H1 (cell line): ENCODE measurements around the gene NID1. TPM values are rescaled to one million over a fixed set of nuclear protein-coding genes. Genes with fewer than 3 reads are reported as not detected.
A peak's percentile ranks its signal among the peaks of the same experiment; 100 is the strongest.

ENCODE experiments used
- CTCF ChIA-PET: fragments of 300-600 bp; sonication (Branson Sonifier 250); formaldehyde crosslinking; loops from one replicate; lab custom pipeline; 2021; ENCODE audit not compliant: partially characterized antibody; lab: Charles Lee
- POLR2A ChIA-PET: fragments of 300-600 bp; sonication (Branson Sonifier 250); formaldehyde crosslinking; loops from one replicate; lab custom pipeline; 2021; ENCODE audit warnings: inconsistent platforms; ENCODE audit not compliant: partially characterized antibody; lab: Charles Lee
- DNase-seq, 2 experiments: peaks; one replicate each; pipeline versions ENCODE4 v3.0.0 to v3.0.0-alpha.2; 2010 to 2022; ENCODE audit warnings: low spot score in 2 of 2, low read depth in 1 of 2, mixed read lengths in 1 of 2
- FAIRE-seq: peaks from 2 replicates; lab custom pipeline; 2011; peaks lifted over from hg19 to GRCh38; lab: Jason Lieb, UNC
- H2AFZ ChIP-seq: 2 replicates; pipeline ENCODE4 v1.8.1; 2012; ENCODE audit warnings: low read length, inconsistent platforms
- H2AK5ac ChIP-seq: 2 replicates; pipeline ENCODE4 v1.6.1; 2013; ENCODE audit warnings: low read depth, low read length
- H2BK120ac ChIP-seq: replicated peaks from 2 replicates; pipeline ENCODE3; 2013; ENCODE audit warnings: low read depth, low read length, inconsistent platforms
- H2BK12ac ChIP-seq: 2 replicates; pipeline ENCODE4 v1.6.1; 2013; ENCODE audit warnings: low read depth, low read length
- H2BK15ac ChIP-seq: 2 replicates; pipeline ENCODE4 v1.6.1; 2013; ENCODE audit warnings: low read length
- H2BK20ac ChIP-seq: 2 replicates; pipeline ENCODE4 v1.6.1; 2013; ENCODE audit warnings: low read length
- H2BK5ac ChIP-seq: 2 replicates; pipeline ENCODE4 v1.6.1; 2013; ENCODE audit warnings: low read depth, low read length
- H3K14ac ChIP-seq: 2 replicates; pipeline ENCODE4 v1.6.1; 2013; ENCODE audit warnings: inconsistent platforms; ENCODE audit not compliant: insufficient read length
- H3K18ac ChIP-seq: 2 replicates; pipeline ENCODE4 v1.6.1; 2013; ENCODE audit warnings: low read length; ENCODE audit errors: extremely low read depth
- H3K23ac ChIP-seq: 2 replicates; pipeline ENCODE4 v1.6.1; 2013; ENCODE audit warnings: inconsistent platforms; ENCODE audit not compliant: insufficient read length
- H3K23me2 ChIP-seq: 2 replicates; pipeline ENCODE4 v1.6.1; 2013; ENCODE audit warnings: low read depth, low read length
- H3K27ac ChIP-seq: 2 replicates; pipeline ENCODE4 v1.6.1; 2011; ENCODE audit warnings: low read depth, low read length, inconsistent platforms
- H3K27me3 ChIP-seq, 4 experiments: replicated peaks in 1 of 4; 1 replicate in 1 of 4; 2 replicates in 3 of 4; pipeline versions ENCODE4 v1.6.1 to v1.8.1; 2011 to 2013; ENCODE audit warnings: low read length in 3 of 4, mild to moderate bottlenecking in 3 of 4, inconsistent platforms in 2 of 4, mixed read lengths in 2 of 4, moderate library complexity in 1 of 4; ENCODE audit not compliant: control insufficient read depth in 3 of 4, insufficient read depth in 3 of 4; ENCODE audit errors: extremely low read depth in 1 of 4
- H3K36me3 ChIP-seq, 4 experiments: 2 replicates each; pipeline versions ENCODE4 v1.6.1 to v1.8.1; 2011 to 2013; ENCODE audit warnings: mild to moderate bottlenecking in 4 of 4, low read length in 3 of 4, moderate library complexity in 2 of 4, control low read depth in 1 of 4, inconsistent platforms in 1 of 4; ENCODE audit not compliant: insufficient read depth in 4 of 4, control insufficient read depth in 2 of 4
- H3K4ac ChIP-seq: replicated peaks from 2 replicates; pipeline ENCODE3; 2013; ENCODE audit warnings: low read length, low read depth, mixed read lengths, inconsistent platforms; ENCODE audit not compliant: insufficient read length
- H3K4me1 ChIP-seq, 4 experiments: replicated peaks in 1 of 4; 1 replicate in 1 of 4; 2 replicates in 3 of 4; pipeline versions ENCODE4 v1.6.1 to v1.8.1; 2011 to 2013; ENCODE audit warnings: low read length in 3 of 4, inconsistent platforms in 2 of 4, mixed read lengths in 1 of 4; ENCODE audit not compliant: insufficient read depth in 4 of 4, control insufficient read depth in 3 of 4
- H3K4me2 ChIP-seq, 2 experiments: 2 replicates each; pipeline versions ENCODE4 v1.6.1 to v1.8.1; 2011 to 2013; ENCODE audit warnings: low read depth in 2 of 2, low read length in 2 of 2, control low read depth in 1 of 2, inconsistent platforms in 1 of 2, mild to moderate bottlenecking in 1 of 2; ENCODE audit not compliant: insufficient read depth in 1 of 2
- H3K4me3 ChIP-seq, 4 experiments: fragments of 200-600, 300-600 bp in 1 of 4; sonication (generic), shearing (Covaris generic), sonication (Bioruptor Twin) in 1 of 4; 2 replicates each; pipeline versions ENCODE4 v1.5.1 to v1.8.1; 2011 to 2016; ENCODE audit warnings: low read length in 4 of 4, low read depth in 3 of 4, control low read depth in 2 of 4, inconsistent platforms in 2 of 4, mild to moderate bottlenecking in 2 of 4, mixed read lengths in 1 of 4, moderate library complexity in 1 of 4; ENCODE audit not compliant: insufficient read depth in 2 of 4; ENCODE audit errors: extremely low read depth in 1 of 4
- H3K56ac ChIP-seq: replicated peaks from 2 replicates; pipeline ENCODE3; 2013; ENCODE audit warnings: low read depth, mild to moderate bottlenecking, mixed read lengths, low read length, inconsistent platforms; ENCODE audit not compliant: insufficient read length
- H3K79me1 ChIP-seq: 2 replicates; pipeline ENCODE4 v1.6.1; 2013; ENCODE audit warnings: low read depth, low read length, control low read depth
- H3K79me2 ChIP-seq, 2 experiments: 2 replicates each; pipeline versions ENCODE4 v1.6.1 to v1.8.1; 2012 to 2013; ENCODE audit warnings: low read length in 2 of 2, mild to moderate bottlenecking in 2 of 2, inconsistent platforms in 1 of 2; ENCODE audit not compliant: insufficient read depth in 2 of 2, control insufficient read depth in 1 of 2
- H3K9ac ChIP-seq, 4 experiments: replicated peaks in 1 of 4; 1 replicate in 1 of 4; 2 replicates in 3 of 4; pipeline versions ENCODE4 v1.6.1 to v1.8.1; 2011 to 2013; ENCODE audit warnings: low read depth in 3 of 4, low read length in 3 of 4, control low read depth in 2 of 4, mild to moderate bottlenecking in 2 of 4, moderate library complexity in 2 of 4, inconsistent platforms in 1 of 4; ENCODE audit errors: extremely low read depth in 1 of 4
- H3K9me3 ChIP-seq, 2 experiments: 2 replicates each; pipeline versions ENCODE4 v1.6.1 to v1.8.1; 2012 to 2013; ENCODE audit warnings: mild to moderate bottlenecking in 2 of 2, moderate library complexity in 2 of 2, control low read depth in 1 of 2, inconsistent platforms in 1 of 2, low read depth in 1 of 2, low read length in 1 of 2, mixed read lengths in 1 of 2; ENCODE audit not compliant: insufficient read depth in 2 of 2
- H4K20me1 ChIP-seq, 2 experiments: replicated peaks in 1 of 2; 2 replicates each; pipeline versions ENCODE3 to v1.8.1; 2011 to 2013; ENCODE audit warnings: inconsistent platforms in 2 of 2, low read length in 2 of 2, mild to moderate bottlenecking in 1 of 2; ENCODE audit not compliant: insufficient read depth in 2 of 2, control insufficient read depth in 1 of 2
- H4K5ac ChIP-seq: 2 replicates; pipeline ENCODE4 v1.6.1; 2013; ENCODE audit warnings: low read length, low read depth, mixed read lengths, inconsistent platforms; ENCODE audit not compliant: insufficient read length
- H4K8ac ChIP-seq: 2 replicates; pipeline ENCODE4 v1.8.0; 2013; ENCODE audit warnings: mild to moderate bottlenecking, moderate library complexity, low read length, inconsistent platforms; ENCODE audit not compliant: insufficient read depth; ENCODE audit errors: extremely low read depth
- H4K91ac ChIP-seq: replicated peaks from 2 replicates; pipeline ENCODE3; 2013; ENCODE audit warnings: low read length, mixed read lengths, inconsistent platforms; ENCODE audit not compliant: insufficient read length
- JUN ChIP-seq: IDR thresholded peaks from 2 replicates; pipeline ENCODE4 v1.6.1; 2011; ENCODE audit warnings: low read depth, mild to moderate bottlenecking, improper control_type of control experiment, low read length
- RAD21 ChIP-seq, 2 experiments: IDR thresholded peaks in 1 of 2; conservative IDR thresholded peaks in 1 of 2; 2 replicates each; pipeline ENCODE4 v1.6.1; 2011; ENCODE audit warnings: low read depth in 2 of 2, low read length in 2 of 2, improper control_type of control experiment in 1 of 2, inconsistent platforms in 1 of 2, mild to moderate bottlenecking in 1 of 2, moderate library complexity in 1 of 2
- SIRT6 ChIP-seq: IDR thresholded peaks from one replicate; pipeline ENCODE4 v1.7.1; 2012; ENCODE audit warnings: low read length, inconsistent platforms
- ZNF274 ChIP-seq: IDR thresholded peaks from 2 replicates; pipeline ENCODE4 v1.7.0; 2012; ENCODE audit warnings: low read length, borderline replicate concordance; ENCODE audit errors: extremely low read depth
- WGBS, 2 experiments: shearing (Covaris generic) in 1 of 2; methylation state at CpG; one replicate each; pipeline versions ENCODE4 v1.1.6 to v1.1.7; 2013 to 2015; ENCODE audit warnings: low lambda C conversion rate in 2 of 2, mixed read lengths in 2 of 2, inconsistent platforms in 1 of 2, low coverage in 1 of 2, missing lambda C conversion rate in 1 of 2; ENCODE audit not compliant: insufficient replicate concordance in 2 of 2, insufficient coverage in 1 of 2, insufficient read length in 1 of 2; ENCODE audit errors: extremely low coverage in 1 of 2, missing lambda C conversion rate in 1 of 2; 5-methylcytosine and 5-hydroxymethylcytosine counted together
- polyA plus RNA-seq, 7 experiments: library from polyadenylated mRNA; depleted of rRNA in 3 of 7; stranded (reverse) in 5 of 7; unstranded in 2 of 7; fragments of >200 nt in 5 of 7; fragments of 200-250 nt in 2 of 7; gene quantifications; 1 replicate in 5 of 7; 2 replicates in 1 of 7; 4 replicates in 1 of 7; pipeline versions ENCODE4 v1.2.1 to v1.2.3, GENCODE V29; 2011 to 2013; ENCODE audit warnings: missing spikeins in 2 of 7, mixed read lengths in 2 of 7
- total RNA-seq: library from RNA; stranded (reverse); fragmentation: NEBNext Ultra II Directional; extraction: Animal tissue kit (Norgen Biotek cat#: 25700); gene quantifications from 2 replicates; pipeline ENCODE4 v1.2.1, GENCODE V29; 2021
- TF ChIP-seq, protein P1 (sequence below), 3 experiments: IDR thresholded peaks; 1 replicate in 2 of 3; 2 replicates in 1 of 3; pipeline versions ENCODE4 v1.5.1 to v1.6.1; 2011; ENCODE audit warnings: low read length in 3 of 3, mild to moderate bottlenecking in 3 of 3, inconsistent platforms in 2 of 3, low read depth in 1 of 3, moderate library complexity in 1 of 3; ENCODE audit not compliant: insufficient read depth in 1 of 3; ENCODE audit errors: control extremely low read depth in 1 of 3

The NID1 gene
- total and polyA plus RNA-seq, 2 of the 8 experiments (the other 6 are each of a cell fraction or from before 2014, with no cell fraction given) = 20.9 to 25.4 TPM

DNA sequence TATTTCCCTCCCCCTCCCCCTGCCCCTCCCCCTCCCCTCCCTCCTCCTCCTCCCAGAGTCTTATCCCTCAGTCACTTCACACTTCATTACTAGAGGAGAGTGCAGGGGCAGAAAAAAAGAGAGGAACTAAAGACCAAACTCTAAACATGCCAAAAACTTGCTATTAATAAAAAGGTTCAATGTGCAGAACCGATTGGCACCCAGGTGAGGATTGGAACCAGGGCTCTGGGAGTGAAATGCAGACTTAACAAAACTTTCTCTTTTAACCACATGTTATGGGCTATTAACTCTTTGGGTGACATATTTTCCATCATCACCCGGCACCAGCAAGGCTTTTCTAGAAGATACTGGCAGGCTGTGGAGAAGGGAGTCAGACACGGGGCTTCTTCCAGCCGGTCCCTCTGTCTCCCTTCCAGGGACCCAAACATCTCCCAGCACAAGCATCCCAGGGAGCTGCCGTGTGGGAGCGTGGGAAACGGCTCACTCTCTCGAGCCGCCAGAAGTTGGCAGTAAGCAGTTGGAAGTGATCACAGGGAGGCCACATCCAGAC lies 13.6 kb downstream of the NID1 start:
- Histone ChIP-seq H2BK20ac (no peak overlapping the region), H2BK120ac (no peak overlapping the region), H3K18ac (no peak overlapping the region), H3K56ac (no peak overlapping the region), H3K36me3 (no peaks in the 10 kb centered on the region), H4K91ac (no peak overlapping the region), H3K9me3 (no peaks in the 10 kb centered on the region), H3K4me1 (no peaks in the 10 kb centered on the region; a peak in 1 of 7 replicates), H3K4me2 (no peak overlapping the region; a peak in 1 of 4 replicates), H2BK12ac (no peak overlapping the region), H4K20me1 (no peaks in the 10 kb centered on the region), H2AK5ac (no peak overlapping the region), H2BK15ac (no peak overlapping the region), H3K23ac (no peak overlapping the region), H3K4ac (no peak overlapping the region), H2AFZ (no peak overlapping the region), H3K14ac (no peak overlapping the region), H3K79me1 (no peaks in the 10 kb centered on the region), H3K4me3 (no peak overlapping the region; a peak in 1 of 8 replicates), H4K8ac (no peak overlapping the region), H2BK5ac (no peak overlapping the region), H3K9ac (no peak overlapping the region), H3K23me2 (no peaks in the 10 kb centered on the region), H3K79me2 (no peaks in the 10 kb centered on the region), H3K27me3 (no peaks in the 10 kb centered on the region), H4K5ac (no peak overlapping the region), H3K27ac (no peak overlapping the region)
- ChIA-PET CTCF (interaction anchor here (1.3 kb wide), 1 partner anchor 10 kb away, joined by 3 read pairs; no protein-coding TSS in a partner anchor), POLR2A (no interaction called here)
- DNase-seq = no peak
- no peak for FAIRE-seq
- TF ChIP-seq SIRT6 = no peak
- TF ChIP-seq, protein P1, sequence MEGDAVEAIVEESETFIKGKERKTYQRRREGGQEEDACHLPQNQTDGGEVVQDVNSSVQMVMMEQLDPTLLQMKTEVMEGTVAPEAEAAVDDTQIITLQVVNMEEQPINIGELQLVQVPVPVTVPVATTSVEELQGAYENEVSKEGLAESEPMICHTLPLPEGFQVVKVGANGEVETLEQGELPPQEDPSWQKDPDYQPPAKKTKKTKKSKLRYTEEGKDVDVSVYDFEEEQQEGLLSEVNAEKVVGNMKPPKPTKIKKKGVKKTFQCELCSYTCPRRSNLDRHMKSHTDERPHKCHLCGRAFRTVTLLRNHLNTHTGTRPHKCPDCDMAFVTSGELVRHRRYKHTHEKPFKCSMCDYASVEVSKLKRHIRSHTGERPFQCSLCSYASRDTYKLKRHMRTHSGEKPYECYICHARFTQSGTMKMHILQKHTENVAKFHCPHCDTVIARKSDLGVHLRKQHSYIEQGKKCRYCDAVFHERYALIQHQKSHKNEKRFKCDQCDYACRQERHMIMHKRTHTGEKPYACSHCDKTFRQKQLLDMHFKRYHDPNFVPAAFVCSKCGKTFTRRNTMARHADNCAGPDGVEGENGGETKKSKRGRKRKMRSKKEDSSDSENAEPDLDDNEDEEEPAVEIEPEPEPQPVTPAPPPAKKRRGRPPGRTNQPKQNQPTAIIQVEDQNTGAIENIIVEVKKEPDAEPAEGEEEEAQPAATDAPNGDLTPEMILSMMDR (IDR thresholded peaks at IDR 0.05; ENCODE audit: control extremely low read depth in 1 of 3, insufficient read depth in 1 of 3, low read depth in 1 of 3, low read length in 3 of 3) = no peak
- no peak for TF ChIP-seq ZNF274
- no peak for TF ChIP-seq JUN
- TF ChIP-seq RAD21 (IDR thresholded peaks at IDR 0.05 in 1 of 2, conservative IDR thresholded peaks at IDR 0.05 in 1 of 2; ENCODE audit: low read depth in 2 of 2, low read length in 2 of 2) = 0 out of 4 replicates have a peak, but pooled peaks of 1 of the 2 experiments have one; percentile 1
- WGBS, 2 experiments = 63% methylated on average over 9 of the region's 9 CpGs; no CpG with 5 or more reads in 1 of the 2 experiments
